Head of caudate nucleus (tissue), 42 donors: ENCODE data around the gene CEBPE.

Source experiments
- DNase-seq, 42 donors: peaks; one replicate each; pipeline versions ENCODE4 v3.0.0 to v3.0.0-alpha.2; 2020 to 2021; ENCODE audit warnings: mixed read lengths in 7 of 42
- intact Hi-C: fragments of 100-400 bp; cut with DNase I; formaldehyde crosslinking; loops from one replicate; pipeline ENCODE4 v1.15.0; 2022

CEBPE gene

DNA sequence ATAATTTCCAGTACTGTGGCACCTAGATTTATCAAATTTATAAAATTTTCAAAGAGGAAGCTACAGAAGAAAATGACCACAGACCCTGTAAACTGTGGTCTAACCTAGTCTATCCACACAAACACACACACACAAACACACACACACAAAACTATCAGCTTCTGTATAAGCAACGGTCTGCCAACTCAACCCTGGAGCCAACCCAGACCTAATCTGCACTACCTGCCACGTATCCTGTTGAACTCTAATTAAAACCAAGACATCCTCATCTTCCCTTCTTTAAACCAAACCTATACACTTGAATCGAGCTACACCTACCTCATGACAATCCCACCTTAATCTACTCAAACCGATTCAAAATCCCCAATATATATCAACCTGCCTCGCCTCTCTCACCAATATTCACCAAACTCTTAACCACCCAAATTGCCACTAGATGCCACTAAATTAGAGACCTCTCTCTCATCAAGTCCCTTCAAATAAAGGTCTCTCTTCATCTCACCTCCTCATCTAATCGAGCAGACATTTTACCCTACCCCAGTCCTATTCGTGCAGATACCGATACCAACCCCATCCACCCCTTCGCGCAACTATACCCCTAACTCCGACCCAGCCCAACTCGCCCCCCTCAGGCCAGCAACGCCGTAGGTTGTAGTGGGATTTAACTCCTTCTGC is 24.9 kb downstream of the CEBPE start:
- intact Hi-C loops: loop anchor here (10.0 kb wide), 1 partner anchor 211 kb away; the partner anchor contains the start of genes BCL2L2 and PPP1R3E

DNA sequence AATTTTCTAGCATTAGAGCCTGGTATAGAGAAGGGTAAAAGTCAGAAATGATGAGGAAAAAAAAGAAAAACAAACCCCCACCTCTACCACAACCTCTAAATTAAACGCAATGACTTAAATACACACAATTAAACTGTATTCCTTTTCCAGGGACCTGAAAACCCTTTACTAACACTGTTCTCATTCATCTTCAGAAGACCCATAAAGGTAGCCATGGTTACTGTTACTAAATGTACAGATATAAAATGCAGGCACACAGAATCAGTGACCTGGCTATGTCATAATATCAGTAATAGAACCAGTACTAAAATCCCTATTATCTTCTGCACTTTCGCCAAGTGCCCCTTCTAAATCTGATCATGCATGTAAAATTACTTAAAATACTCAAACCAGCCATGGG is 25.5 kb downstream of the CEBPE start:
- DNase-seq: no peak
- intact Hi-C loops: loop anchor here (10.0 kb wide), 1 partner anchor 211 kb away; the partner anchor contains the start of genes BCL2L2 and PPP1R3E

More for the DNA sequence above, 24.9 kb downstream of the CEBPE start:
- DNase-seq: no peak

DNA sequence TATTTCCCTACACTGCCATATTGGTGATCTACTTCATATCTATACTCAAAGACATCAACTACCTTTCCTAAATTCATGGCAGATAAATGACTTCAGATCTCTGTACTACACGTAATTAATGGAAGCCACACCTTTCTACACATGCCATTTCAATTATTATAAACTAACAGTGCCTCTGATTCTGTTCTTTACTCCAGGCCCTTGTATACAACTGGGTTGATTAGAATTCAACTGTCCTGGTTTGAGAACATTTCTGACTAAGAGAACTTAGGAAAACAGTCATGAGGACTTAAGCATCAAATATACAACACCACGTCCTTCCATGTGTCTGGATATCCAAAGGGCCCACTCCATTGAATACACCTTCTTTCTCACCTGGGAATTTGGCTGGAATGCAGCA is 26.0 kb downstream of the CEBPE start:
- DNase-seq: no peak
- intact Hi-C loops: loop anchor here (10.0 kb wide), 1 partner anchor 212 kb away; the partner anchor contains the start of genes BCL2L2 and PPP1R3E

DNA sequence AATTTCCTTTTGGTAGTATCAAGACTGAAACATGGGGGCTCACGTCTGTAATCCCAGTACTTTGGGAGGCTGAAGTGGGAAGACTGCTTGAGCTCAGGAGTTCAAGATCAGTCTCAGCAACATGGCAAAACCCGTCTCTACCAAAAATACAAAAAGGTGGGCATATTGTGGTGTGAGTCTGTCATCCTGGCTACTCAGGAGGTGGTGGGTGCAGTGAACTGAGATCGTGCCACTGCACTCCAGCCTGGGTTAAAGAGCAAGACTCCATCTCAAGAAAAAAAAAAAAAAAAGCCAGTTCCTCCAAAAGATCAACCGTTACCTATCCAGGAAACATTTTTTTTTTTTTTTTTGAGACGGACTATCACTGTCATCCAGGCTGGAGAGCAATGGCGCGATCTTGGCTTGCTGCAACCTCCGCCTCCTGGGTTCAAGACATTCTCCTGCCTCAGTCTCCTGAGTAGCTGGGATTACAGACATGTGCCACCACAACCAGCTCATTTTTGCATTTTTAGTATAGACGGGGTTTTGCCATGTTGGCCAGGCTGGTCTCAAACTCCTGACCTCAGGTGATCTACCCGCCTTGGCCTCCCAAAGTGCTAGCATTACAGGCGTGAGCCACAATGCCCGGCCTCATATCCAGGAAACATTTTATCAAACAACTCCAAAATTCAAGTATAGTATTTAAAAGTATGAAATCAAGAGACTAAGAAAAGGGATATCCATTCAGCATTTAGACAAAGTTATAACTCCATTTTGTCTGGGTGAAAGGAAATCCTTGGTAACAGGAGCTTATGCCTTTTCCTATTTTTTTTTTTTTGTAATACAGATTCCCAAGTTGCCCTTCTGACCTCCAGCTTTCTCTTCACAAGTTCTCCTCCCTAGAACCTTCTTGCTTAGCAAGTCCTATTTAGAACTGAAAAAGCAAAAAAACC is 27.5 kb downstream of the CEBPE start:
- intact Hi-C loops: loop anchor here (10.0 kb wide), 1 partner anchor 213 kb away; the partner anchor contains the start of genes BCL2L2 and PPP1R3E
- no peak for DNase-seq

DNA sequence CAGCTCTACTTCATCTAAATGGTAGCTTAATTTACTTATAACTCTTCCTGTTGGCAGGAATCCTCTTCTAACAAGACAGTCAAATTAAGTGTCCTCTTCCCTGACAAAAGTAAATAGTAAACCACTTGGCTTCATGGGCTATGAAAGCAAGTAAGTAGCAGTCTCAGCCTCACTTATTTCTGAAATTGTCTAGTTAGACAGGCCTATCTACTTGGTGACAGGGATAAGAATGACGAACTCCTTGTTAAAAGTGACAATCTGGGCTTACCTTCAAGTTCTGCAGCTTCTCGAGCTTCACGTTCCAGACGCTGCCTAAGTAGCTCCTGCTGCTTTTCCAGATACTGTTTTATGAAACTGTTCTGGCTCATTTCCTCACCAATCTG is 28.8 kb downstream of the CEBPE start:
- DNase-seq: no peak
- intact Hi-C loops: loop anchor here (10.0 kb wide), 1 partner anchor 215 kb away; the partner anchor contains the start of genes BCL2L2 and PPP1R3E

DNA sequence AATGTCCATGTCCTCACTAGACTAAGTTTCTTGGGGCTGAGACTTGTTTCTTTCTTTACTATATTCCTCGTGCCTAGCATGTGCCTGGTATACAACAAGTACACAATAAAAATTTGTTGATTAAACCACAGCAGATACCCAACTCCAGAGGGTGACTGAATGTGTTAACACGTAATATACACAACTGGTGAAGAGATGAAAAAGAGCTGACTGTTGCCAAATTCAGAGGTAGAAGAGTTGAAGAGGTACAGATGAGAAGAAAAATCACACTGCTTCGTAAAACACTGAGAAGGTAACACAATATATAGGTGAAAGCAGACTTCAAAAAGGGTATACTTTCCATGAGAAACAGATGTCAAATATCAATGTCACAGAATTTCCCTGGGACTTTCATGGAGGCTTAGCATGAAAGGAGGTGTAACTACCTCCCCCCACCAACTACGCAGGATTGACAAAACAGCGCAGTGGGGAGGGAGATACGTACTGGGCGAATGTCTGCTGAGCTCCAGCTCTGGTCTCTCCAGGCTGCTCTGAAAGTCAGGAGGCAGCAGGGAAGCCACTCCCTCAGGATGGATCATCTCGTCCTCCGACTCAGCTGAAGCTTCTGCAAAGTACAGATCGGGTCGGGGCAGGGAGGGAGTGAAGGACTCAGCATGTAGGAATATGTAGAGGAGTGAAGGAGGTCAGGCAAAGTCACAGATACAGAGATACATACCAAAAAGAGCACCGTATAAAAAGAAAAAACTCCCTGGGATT is 29.4 kb downstream of the CEBPE start:
- no peak for DNase-seq
- intact Hi-C loops: loop anchor here (10.0 kb wide), 1 partner anchor 215 kb away; the partner anchor contains the start of genes BCL2L2 and PPP1R3E

DNA sequence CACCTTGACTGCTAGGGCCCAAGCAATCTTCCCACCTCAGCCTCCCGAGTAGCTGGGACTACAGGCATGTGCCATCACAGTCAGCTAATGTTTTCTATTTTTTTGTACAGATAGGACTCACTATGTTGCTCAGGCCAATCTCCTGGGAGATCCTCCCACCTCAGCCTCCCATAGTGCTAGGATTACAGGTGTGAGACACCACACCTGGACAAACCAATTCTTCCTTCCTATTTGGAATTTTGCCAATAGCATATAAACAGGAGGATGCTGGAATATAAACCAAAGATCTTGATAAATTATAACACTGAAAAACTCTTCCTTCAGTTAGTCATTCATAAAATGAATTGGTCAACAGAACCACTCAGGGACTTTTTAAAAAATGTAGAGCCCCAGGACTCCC is 32.5 kb downstream of the CEBPE start:
- DNase-seq: no peak
- intact Hi-C loops: no loop called here

DNA sequence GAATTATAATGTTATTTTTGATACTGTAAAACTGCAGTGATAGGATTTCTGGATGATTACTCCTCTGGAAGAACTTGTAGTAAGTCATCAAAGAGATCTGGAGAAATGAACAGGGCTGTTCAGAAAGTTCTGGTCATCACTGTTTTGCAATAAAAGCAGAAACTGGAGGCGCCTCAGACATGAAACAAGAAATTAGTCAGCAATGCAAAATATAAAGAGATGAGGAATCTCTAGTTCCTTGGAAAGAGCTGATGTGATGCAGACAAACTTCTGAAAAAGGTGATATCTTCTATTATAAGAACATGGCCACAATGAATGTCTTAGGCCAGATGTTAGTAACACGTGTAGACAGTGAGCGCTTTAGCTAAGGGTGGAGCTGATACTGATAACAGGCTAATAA is 33.6 kb downstream of the CEBPE start:
- intact Hi-C loops: no loop called here
- no peak for DNase-seq

DNA sequence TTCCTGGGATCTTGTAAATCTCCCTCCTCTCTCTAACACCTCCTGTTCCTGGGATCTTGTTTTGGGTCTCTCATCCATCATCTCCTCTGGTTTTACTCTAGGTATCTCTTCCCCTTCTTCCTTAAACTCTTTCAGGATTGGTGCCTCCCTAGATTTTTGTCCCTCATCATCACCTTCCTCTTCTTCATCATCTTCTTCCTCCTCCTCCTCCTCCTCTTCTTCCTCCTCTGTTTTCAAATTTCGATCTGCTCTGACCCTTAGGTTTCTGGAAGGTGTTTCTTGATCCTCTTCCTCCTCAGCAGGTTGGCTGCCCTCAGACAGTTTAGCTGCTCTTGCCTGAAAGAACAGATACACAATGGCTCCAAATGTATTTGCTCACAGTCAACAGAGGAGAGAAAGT is 38.6 kb downstream of the CEBPE start:
- DNase-seq: no peak
- intact Hi-C loops: no loop called here

DNA sequence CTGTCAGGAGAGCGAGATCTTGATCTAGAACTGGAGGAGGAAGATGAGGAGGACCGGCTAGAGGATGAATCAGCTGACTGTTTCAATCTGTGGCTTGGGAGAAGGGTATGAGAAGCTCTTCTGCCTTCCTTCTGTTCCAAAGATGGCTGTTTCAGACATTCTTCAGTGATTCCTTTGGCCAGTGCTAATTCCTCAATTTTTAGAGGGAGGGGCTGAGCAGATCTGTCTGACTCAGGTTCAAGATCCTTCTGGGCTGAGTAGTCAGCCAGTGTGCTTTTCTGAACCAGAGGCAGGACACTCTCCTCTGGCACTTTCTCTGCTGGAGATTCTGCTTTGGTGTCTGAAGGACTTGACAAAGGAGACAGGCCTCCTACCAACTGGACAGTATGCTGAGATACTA is 39.3 kb downstream of the CEBPE start:
- DNase-seq: no peak
- intact Hi-C loops: loop anchor here (10.0 kb wide), 1 partner anchor 105 kb away; the partner anchor contains the start of gene SLC7A8

DNA sequence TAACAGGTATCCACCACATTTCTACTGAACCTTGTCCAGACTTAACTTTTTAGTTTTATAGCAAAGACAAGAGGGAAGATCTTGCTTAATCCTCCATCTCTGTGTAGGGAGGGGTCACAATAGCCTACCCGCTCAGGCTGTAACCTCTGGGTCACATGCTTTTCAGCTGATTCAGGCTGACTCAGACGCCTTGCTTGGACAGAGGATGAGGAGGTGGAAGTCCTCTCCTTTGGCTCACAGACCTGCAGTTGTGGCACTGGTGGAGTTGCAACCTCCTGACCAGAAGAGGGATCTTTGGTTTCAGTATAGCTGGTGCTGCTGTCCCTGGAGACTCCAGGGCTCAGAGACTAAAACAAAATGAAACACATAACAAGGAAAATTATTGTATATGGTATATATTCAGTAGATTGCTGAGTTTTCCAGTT is 40.4 kb downstream of the CEBPE start:
- intact Hi-C loops: loop anchor here (10.0 kb wide), 1 partner anchor 106 kb away; the partner anchor contains the start of gene SLC7A8
- peak in 13 of 42 donors; percentile 29 to 79 (median 55) for DNase-seq

DNA sequence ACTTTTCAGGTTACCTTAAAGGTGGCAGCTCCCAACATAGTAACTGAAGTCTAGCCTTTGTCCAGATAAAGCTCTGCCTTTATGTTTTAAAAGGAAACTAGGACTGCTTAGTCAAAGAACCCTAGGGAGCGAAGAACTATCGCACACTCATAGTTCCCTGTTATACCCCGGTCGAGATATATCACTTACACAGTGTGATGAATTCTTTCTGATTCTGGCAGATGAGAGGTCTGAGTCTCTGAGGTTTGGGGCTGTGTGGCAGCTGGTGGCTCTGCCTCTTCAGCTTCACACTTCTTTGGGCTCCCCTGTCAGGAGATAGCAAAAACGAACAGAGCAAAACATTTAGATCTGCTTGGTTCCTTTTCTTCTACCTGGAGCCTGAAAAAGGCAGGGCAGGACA is 41.1 kb downstream of the CEBPE start:
- intact Hi-C loops: loop anchor here (10.0 kb wide), 1 partner anchor 107 kb away; the partner anchor contains the start of gene SLC7A8
- no peak for DNase-seq

DNA sequence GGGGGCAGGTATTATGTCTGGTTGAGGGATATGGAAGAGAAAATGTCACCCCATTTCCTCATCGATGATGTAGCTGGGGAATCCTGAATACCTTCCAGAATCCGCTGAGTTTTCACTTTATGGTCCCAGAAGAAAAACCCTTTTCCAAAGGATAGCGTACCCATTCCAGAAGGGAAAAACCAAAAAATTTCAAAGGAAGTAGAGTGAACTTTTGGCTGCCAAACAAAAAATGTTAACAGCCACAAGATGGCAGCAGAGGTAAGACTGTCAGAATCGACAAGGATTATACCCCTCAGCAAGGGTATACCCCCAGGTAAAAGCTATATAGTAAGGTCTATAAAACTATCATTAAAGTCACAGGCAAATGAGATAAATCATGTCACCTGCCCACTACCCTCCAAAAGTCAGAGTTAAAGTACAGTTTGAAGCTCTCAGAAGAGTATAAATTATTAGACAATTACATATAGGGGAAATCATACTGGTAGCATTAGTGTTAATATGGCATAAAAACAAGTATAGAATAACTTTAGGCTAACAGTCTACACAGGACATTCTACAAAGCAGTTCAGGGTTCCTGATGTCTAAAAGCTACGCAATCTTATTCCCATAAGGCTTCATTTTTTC is 42.2 kb downstream of the CEBPE start:
- DNase-seq: peak in 4 of 42 donors; percentile 20 to 71 (median 49)
- intact Hi-C loops: loop anchor here (10.0 kb wide), 1 partner anchor 108 kb away; the partner anchor contains the start of gene SLC7A8

DNA sequence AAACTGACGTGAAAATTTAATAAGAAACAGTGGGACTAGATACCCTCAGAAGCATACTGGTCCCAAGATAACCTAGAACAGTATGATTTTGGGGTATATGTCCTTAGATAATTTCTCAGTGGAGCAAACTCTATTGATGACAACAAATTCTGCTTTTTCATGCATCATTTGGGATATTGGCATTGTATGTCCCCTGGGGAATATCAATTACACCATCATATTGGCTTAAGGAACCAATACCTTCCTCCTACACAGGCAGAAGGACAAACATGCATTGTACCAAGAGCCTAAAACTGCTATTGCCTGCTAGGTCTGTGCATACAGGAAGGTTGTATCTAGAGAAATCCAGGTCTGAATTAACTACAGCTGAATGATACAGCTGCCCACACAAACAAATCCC is 44.1 kb downstream of the CEBPE start:
- intact Hi-C loops: loop anchor here (10.0 kb wide), 1 partner anchor 110 kb away; the partner anchor contains the start of gene SLC7A8

DNA sequence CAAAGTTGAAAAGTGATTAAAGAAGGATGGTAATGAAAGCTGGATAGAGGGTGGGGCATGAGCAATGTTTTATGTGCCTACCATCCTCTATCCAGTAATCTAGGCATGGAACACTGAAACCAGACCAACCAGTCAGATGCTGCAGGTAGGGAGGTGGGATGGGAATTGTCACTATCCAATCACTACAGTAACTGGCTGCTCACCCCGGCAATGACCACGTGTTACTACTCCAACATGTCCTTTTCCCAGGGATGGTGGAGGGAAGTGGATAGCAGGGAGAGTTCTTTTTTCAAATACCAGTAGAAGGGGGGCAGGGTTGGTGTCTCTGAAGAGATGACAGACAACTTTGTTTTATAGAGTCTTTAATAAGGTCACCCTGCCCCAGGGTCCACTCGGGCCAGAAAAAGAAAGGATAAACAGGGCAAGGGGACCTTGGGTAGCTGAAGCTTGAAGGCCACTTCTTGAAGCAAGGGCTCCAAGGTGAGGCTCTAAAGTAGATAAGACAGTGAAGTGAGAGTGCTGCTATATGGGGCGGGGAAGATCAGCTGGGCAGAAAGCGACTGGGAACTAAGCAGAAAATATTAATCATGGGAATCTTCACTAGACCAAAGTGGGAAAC is 47.0 kb downstream of the CEBPE start:
- intact Hi-C loops: loop anchor here (10.0 kb wide), 1 partner anchor 113 kb away; the partner anchor contains the start of gene SLC7A8
- DNase-seq: peak in 1 of 42 donors; percentile 8

More for the DNA sequence above, 44.1 kb downstream of the CEBPE start:
- DNase-seq: no peak

DNA sequence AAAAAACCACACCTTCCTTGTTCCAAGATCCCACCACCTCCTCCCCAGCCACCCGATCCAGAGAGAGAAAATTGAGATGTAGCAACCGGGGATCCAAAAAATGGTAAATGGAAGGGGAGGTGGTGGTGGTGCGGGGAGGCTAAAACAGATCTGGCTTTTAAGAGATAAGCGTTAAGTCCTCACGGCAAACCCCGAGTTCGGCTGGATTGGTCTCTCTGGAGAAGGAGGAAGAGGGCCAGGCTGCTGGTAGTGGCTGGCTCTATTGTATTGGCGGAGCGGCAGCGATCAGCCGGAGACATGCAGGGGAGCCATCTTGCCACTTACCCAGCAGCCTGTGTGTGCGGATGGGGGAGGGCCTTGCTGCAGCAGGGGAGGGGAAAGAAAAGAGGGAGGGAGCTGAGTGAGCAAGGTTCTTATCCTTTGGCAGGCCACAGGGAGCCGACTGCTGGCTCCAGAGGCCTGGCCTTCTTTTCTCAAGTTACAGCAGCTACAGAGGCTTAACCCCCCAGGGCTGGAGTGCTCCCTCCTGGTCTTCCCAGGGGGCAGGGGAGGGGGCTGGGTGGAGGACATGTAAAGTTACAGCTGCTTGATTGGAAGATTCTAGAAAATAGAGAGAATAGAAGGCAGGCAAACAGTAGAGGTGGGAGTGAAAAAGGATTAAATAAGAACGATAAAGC is 47.7 kb downstream of the CEBPE start:
- DNase-seq: peak; percentile 67 to 96 (median 87)
- intact Hi-C loops: loop anchor here (10.0 kb wide), 1 partner anchor 113 kb away; the partner anchor contains the start of gene SLC7A8
